Measurements from ENCODE around the gene GRM8.

- no peak for TF ChIP-seq CTCF (IDR thresholded peaks at IDR 0.05; ENCODE audit: poor library complexity, severe bottlenecking)
- TF ChIP-seq EZH2 (IDR thresholded peaks at IDR 0.05; ENCODE audit: borderline replicate concordance, insufficient read depth, low read length, poor library complexity, severe bottlenecking) = no peak
- TF ChIP-seq POLR2AphosphoS5 (IDR thresholded peaks at IDR 0.05) = no peak
- no peak for TF ChIP-seq EP300 (conservative IDR thresholded peaks at IDR 0.05; ENCODE audit: poor library complexity, severe bottlenecking)
- no peak for TF ChIP-seq MXI1 (conservative IDR thresholded peaks at IDR 0.05; ENCODE audit: poor library complexity, severe bottlenecking)
- TF ChIP-seq RAD21 (conservative IDR thresholded peaks at IDR 0.05) = no peak
- TF ChIP-seq REST (IDR thresholded peaks at IDR 0.05; ENCODE audit: borderline replicate concordance) = no peak
- no peak for TF ChIP-seq SMC3 (conservative IDR thresholded peaks at IDR 0.05; ENCODE audit: poor library complexity)
Measured at GRCh38 chr7:126411032-126411820, 841.5 kb downstream of the GRM8 start.

All from neural cell (in vitro differentiated cells).